Calu3 (cell line): ENCODE measurements around the gene NTSR1. TPM values are rescaled to one million over a fixed set of nuclear protein-coding genes. Genes with fewer than 3 reads are reported as not detected.

Experiments
- BruUV-seq: library from RNA; stranded (reverse); fragments of 400-500 nt; replicated peaks from 2 replicates; lab custom pipeline; 2021; lab: Mats Ljungman, UMichigan
- CTCF ChIA-PET: fragments of 300-600 bp; sonication (Branson Sonifier 250); formaldehyde crosslinking; loops from one replicate; lab custom pipeline; 2022; ENCODE audit warnings: antibody characterized with exemption; lab: Charles Lee
- DNase-seq: peaks from one replicate; pipeline ENCODE4 v3.0.0; 2022
- H3K27ac Mint-ChIP-seq: one replicate; pipeline ENCODE4 v1.8.0; 2022; ENCODE audit warnings: mixed read lengths; ENCODE audit not compliant: unreplicated experiment
- H3K27me3 Mint-ChIP-seq: one replicate; pipeline ENCODE4 v1.8.0; 2022; ENCODE audit warnings: mixed read lengths; ENCODE audit not compliant: unreplicated experiment
- H3K36me3 Mint-ChIP-seq: one replicate; pipeline ENCODE4 v1.8.0; 2022; ENCODE audit warnings: mild to moderate bottlenecking, moderate library complexity, mixed read lengths; ENCODE audit not compliant: insufficient read depth, unreplicated experiment
- H3K4me1 Mint-ChIP-seq: one replicate; pipeline ENCODE4 v1.8.0; 2022; ENCODE audit warnings: mild to moderate bottlenecking, low read depth, mixed read lengths; ENCODE audit not compliant: unreplicated experiment
- H3K4me3 Mint-ChIP-seq: one replicate; pipeline ENCODE4 v1.8.0; 2022; ENCODE audit warnings: mild to moderate bottlenecking, low read depth, moderate library complexity, mixed read lengths; ENCODE audit not compliant: unreplicated experiment
- H3K9me3 Mint-ChIP-seq: one replicate; pipeline ENCODE4 v1.8.0; 2022; ENCODE audit warnings: low read depth, mixed read lengths; ENCODE audit not compliant: unreplicated experiment
- intact Hi-C: fragments of 100-400 bp; cut with micrococcal nuclease; formaldehyde crosslinking; loops from one replicate; pipeline ENCODE4 v1.10.0; 2022; ENCODE audit not compliant: unreplicated experiment
- total RNA-seq: library from RNA; stranded (reverse); gene quantifications from 2 replicates; pipeline ENCODE4 v1.2.3, GENCODE V29; 2022
- TF ChIP-seq, protein P1 (sequence below): fragments of 200-600 bp; IDR thresholded peaks from one replicate; pipeline ENCODE4 v1.8.0; 2022; ENCODE audit warnings: antibody characterized with exemption; ENCODE audit not compliant: unreplicated experiment

Gene NTSR1
- total RNA-seq, 1 experiment from 2014 or later: not detected

DNA sequence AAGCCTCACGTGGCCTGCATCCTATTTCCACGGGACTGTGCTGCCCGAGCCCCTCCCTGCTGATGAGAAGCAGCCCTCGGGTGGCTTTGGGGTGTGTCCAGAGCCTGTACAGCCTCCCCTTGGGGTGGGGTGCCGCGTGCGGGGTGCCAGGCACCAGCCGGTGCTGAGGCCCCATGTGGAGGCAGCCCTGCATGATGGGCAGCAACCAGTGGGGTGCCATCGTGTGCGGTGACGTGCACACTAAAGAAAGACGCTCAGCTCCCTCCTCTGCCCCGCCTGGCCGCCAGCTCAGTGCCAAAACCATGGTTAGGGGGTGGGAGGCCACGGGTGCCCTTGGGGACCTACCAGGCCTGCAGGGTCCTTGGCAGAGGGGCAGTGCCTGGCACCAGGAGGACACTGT is 26.2 kb downstream of the NTSR1 start:
- CTCF ChIA-PET: interaction anchor here (1.6 to 1.7 kb wide), 2 partner anchors 10 to 32 kb away, joined by 5 to 6 read pairs; no protein-coding TSS in a partner anchor
- no peak overlapping the region for H3K27ac Mint-ChIP-seq

DNA sequence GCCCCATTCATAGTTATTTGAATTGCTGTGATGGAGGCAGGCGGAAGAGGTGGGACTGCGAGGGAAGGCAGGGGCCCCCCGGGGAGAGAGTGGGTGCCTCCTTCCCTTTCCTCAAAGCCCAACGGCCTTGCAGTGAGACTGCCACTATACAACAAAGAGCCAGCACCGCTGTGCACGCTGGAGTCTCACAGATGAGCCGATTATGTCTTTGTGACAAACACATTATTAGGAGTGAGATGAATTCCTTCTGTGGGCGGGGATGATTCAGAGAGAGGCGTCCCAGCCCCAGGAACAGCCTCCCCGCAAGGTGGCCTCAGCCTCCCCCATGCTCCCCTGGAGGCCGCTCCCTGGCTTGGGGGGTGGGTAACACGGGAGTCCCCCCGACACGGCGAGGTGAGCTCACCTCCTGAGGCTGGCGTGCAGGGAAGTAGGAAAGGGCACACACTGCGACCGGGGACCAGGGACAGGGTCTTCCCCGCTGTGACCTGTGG is 26.7 kb downstream of the NTSR1 start:
- H3K4me3 Mint-ChIP-seq: no peak overlapping the region
- peaks cover 12% of the 10 kb centered on the region for H3K4me1 Mint-ChIP-seq
- H3K9me3 Mint-ChIP-seq: peaks cover 2% of the 10 kb centered on the region
- no TSS peak for BruUV-seq
- H3K27ac Mint-ChIP-seq: no peak overlapping the region
- H3K36me3 Mint-ChIP-seq: peaks cover 8% of the 10 kb centered on the region
- intact Hi-C loops: no loop called here
- CTCF ChIA-PET: interaction anchor here (1.7 kb wide), 1 partner anchor 9 kb away, joined by 5 read pairs; no protein-coding TSS in a partner anchor
- TF ChIP-seq, protein P1, sequence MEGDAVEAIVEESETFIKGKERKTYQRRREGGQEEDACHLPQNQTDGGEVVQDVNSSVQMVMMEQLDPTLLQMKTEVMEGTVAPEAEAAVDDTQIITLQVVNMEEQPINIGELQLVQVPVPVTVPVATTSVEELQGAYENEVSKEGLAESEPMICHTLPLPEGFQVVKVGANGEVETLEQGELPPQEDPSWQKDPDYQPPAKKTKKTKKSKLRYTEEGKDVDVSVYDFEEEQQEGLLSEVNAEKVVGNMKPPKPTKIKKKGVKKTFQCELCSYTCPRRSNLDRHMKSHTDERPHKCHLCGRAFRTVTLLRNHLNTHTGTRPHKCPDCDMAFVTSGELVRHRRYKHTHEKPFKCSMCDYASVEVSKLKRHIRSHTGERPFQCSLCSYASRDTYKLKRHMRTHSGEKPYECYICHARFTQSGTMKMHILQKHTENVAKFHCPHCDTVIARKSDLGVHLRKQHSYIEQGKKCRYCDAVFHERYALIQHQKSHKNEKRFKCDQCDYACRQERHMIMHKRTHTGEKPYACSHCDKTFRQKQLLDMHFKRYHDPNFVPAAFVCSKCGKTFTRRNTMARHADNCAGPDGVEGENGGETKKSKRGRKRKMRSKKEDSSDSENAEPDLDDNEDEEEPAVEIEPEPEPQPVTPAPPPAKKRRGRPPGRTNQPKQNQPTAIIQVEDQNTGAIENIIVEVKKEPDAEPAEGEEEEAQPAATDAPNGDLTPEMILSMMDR: no peak
- no peak for DNase-seq
- H3K27me3 Mint-ChIP-seq: peaks cover 74% of the 10 kb centered on the region

More for the DNA sequence above, 26.2 kb downstream of the NTSR1 start:
- no peak for DNase-seq
- no peak overlapping the region for H3K4me3 Mint-ChIP-seq
- no TSS peak for BruUV-seq
- TF ChIP-seq, protein P1: no peak
- H3K36me3 Mint-ChIP-seq: peaks cover 3% of the 10 kb centered on the region
- H3K9me3 Mint-ChIP-seq: peaks cover 2% of the 10 kb centered on the region
- H3K4me1 Mint-ChIP-seq: peaks cover 8% of the 10 kb centered on the region
- intact Hi-C loops: no loop called here
- peaks cover 79% of the 10 kb centered on the region for H3K27me3 Mint-ChIP-seq

DNA sequence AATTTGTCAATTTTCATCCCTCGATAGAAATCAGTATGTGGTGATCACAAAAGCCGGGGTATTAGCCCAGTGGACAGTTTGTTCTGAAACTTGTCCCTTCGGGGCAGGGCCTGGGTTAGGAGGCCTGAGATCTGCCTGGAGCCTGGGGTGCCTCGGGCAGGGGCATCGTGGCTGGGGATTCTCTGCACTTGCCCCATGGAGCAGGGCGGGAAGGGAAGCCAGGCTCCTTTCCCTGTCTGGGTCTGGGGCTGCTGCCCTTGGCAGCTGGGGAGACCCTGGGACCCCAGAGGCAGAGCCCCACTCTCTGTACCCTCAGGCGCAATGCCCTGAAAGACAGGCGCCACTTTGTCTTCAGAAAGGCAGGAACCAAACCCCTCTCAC is 27.4 kb downstream of the NTSR1 start:
- Mint-ChIP-seq H3K36me3 (peaks cover 9% of the 10 kb centered on the region), H3K4me1 (peaks cover 14% of the 10 kb centered on the region), H3K9me3 (no peaks in the 10 kb centered on the region), H3K27me3 (peaks cover 68% of the 10 kb centered on the region), H3K27ac (no peak overlapping the region), H3K4me3 (no peak overlapping the region)
- DNase-seq: no peak
- intact Hi-C loops: no loop called here
- BruUV-seq: no TSS peak
- TF ChIP-seq, protein P1: no peak
- CTCF ChIA-PET: no interaction called here

DNA sequence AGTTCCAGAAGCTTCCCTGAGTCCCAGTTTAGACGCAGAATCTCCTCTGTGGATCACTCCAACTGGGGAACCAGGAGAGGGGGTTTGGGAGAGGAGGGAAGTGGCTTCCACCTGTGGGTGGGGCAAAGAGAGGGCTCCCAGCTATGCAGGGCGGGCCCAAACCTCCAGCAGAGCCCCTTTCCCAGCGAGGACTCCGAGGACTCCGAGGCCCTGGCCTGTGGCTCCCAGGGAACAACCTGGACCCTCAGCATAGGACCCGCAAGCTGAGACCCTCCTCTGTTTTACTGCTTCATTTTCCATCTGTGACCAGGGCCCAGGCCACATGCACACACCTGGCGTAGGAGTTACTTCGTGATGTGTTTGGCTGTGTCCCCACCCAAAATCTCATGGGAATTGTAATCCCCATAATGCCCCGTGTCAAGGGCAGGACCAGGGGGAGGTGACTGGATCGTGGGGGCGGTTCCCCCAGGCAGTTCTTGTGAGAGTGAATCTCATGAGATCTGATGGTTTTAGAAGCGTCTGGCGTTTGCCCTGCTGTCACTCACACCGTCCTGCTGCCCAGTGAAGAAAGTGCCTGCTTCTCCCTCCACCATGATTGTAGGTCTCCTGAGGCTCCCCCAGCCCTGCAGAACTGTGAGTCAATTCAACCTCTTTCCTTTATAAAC is 27.9 kb downstream of the NTSR1 start:
- Mint-ChIP-seq H3K27me3 (peaks cover 63% of the 10 kb centered on the region), H3K4me1 (peaks cover 14% of the 10 kb centered on the region), H3K9me3 (no peaks in the 10 kb centered on the region), H3K27ac (no peak overlapping the region), H3K4me3 (no peak overlapping the region), H3K36me3 (peaks cover 9% of the 10 kb centered on the region)
- CTCF ChIA-PET: no interaction called here
- intact Hi-C loops: no loop called here
- TF ChIP-seq, protein P1: no peak
- no peak for DNase-seq
- BruUV-seq: no TSS peak
